WI38 (cell line): ENCODE data around the gene BCL2L12.

ENCODE experiments used
- H3K4me3 ChIP-seq: 2 replicates; pipeline ENCODE4 v1.5.1; 2011; ENCODE audit warnings: low read depth, mild to moderate bottlenecking, control low read depth, low read length
- TF ChIP-seq, protein P1 (sequence below): IDR thresholded peaks from 2 replicates; pipeline ENCODE4 v1.5.1; 2012; ENCODE audit warnings: low read depth, mild to moderate bottlenecking, control low read depth, low read length

The BCL2L12 gene

DNA sequence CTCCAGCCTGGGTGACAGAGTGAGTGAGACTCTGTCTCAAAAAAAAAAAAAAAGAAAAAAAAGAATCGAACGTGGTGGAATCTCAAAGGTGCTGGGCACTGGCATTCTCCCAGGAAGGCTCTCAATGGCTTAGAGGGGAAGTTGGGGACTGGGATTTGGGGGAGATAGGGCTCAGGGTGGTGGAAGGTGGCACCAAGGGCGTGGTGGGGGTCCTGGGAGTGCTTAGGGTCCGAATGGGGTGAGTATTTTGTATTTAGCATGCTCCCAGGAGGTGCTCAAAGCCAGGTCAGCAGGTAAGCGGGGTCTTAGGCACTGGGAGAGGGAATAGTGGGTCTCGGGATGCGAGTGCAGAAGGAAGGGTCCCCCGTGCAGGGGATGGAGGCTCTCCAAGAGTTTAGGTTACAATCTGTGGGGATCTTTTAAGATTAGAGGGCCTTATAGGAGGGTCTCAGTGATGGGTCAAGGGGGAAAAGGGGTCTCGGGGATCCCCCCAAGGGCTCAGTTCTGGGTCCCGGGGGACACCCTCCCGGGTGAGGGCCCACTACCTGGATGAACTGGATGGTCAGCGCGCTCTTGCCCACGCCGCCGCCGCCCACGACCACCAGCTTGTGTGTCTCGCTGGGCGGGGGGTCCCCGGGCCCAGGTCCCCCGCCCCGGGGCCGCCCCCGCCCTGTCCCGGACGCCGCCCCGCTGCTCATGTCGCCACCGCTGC is 26.2 kb upstream of the BCL2L12 start:
- H3K4me3 ChIP-seq, result peak overlapping the region; percentile 81
- TF ChIP-seq, protein P1, sequence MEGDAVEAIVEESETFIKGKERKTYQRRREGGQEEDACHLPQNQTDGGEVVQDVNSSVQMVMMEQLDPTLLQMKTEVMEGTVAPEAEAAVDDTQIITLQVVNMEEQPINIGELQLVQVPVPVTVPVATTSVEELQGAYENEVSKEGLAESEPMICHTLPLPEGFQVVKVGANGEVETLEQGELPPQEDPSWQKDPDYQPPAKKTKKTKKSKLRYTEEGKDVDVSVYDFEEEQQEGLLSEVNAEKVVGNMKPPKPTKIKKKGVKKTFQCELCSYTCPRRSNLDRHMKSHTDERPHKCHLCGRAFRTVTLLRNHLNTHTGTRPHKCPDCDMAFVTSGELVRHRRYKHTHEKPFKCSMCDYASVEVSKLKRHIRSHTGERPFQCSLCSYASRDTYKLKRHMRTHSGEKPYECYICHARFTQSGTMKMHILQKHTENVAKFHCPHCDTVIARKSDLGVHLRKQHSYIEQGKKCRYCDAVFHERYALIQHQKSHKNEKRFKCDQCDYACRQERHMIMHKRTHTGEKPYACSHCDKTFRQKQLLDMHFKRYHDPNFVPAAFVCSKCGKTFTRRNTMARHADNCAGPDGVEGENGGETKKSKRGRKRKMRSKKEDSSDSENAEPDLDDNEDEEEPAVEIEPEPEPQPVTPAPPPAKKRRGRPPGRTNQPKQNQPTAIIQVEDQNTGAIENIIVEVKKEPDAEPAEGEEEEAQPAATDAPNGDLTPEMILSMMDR, result no peak

DNA sequence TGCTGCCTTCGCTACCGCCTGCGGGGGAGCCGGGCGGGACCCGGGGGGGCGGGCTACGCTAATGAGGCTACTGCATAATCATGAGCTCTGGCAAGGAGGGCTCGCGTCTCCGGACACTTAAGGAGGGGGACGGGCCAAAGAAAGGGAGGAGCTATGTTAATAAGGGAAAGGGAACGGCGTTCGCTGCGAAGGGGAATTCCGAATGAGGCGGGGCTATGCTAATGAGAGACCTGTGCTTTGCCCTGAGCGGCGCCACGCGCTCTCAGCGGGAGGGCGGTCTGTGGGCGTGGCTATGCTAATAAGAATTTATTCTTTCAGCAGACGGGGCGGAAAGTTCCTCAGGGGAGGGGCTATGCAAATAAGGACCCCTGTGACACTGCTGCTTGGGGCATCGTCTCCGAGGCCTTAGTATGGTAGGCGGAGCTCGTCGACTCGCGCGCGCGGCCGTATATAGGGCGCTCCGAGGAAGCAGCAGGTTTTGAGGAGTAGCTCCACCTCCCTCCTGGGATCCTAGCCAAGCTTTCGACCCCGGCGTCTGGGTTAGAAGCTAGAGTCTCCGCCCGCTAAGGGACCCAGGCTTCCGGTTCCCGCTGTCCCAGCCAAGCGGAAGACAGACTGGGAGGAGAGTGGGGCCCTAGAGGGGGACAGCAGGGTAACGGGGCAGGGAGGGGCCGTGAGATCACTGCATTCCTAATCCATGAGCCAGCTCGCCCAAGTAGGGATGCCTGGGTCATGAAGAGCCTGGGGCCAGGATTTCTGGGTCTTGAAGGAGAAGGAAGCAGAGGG is 25.4 kb upstream of the BCL2L12 start, which contains the start of gene RRAS:
TSS of gene RRAS (minus strand) at position 31 of the 786 bp plus-strand sequence. CDS start 45 bp downstream, outside the sequence.
- TF ChIP-seq, protein P1, result no peak
- H3K4me3 ChIP-seq, result peak within 1 kb of the TSS; percentile 81

DNA sequence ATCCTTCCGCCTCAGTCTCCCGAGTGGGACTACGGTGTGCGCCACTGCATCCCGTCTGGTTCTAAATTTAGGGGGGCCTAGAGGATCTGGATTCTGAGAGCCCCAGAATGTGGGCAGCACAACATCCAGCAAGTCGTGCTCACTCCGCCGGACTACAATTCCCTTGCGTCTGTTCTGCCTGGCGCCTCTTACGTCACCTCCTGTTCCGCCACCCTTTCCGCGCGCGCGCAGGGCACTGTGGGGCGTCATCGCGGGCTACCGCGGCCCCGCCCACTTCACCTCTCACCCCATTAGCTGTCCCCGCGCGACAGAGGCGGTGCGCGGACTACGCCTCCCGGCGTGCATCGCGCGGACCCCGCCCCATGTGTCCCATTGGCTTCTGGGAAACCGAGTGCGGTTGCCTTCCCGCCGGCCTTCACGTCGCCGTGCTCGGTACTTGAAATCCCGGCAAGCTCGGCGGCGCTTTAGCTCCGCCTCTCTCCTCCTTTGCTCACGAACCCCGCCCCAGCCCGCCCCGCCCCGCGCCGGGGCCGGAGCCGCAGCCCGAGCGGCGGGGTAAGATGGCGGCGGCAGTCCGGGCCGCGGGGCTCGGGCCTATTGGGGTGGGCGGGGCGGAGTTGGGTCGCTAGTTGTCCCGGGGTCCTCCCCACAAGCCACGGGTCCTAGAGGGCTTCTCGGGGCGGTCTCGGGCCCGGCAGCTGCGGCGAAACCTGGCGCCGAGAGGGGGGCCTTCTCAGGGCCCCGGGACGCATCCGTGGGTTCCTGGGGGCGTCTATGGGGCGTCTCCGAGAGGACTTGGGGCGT is 23.8 kb upstream of the BCL2L12 start, which contains the start of gene SCAF1:
TSS of gene SCAF1 (plus strand) at position 522 of the 804 bp plus-strand sequence. CDS start 2,818 bp downstream, outside the sequence.
- TF ChIP-seq, protein P1, result no peak
- peak within 1 kb of the TSS; percentile 69 for H3K4me3 ChIP-seq

DNA sequence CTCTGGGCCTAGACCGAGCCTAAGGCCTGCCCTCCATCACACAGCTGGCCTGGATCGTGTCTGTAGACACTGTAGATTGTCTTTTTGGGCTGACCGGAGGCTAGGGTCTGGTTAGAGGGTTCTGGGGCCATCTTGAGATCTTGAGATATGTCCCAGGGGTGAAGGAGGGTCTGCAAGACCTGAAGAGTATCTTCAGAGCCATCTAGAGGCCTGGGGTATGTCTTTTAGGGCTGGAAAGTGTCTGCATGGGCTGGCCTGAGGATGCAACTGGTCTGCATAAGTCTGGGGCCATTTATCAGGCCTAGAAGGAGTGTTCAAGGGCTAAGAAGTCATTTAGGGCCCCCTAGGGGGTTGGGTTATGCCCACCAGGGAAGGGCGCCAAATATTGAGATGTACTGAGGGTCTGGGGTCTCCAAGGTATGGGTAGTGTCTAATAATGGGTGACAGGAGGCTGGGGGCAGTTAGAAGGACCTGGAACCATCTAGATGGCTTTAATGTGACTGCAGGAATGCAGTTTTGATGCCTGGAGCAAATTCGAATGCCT is 23.2 kb upstream of the BCL2L12 start:
- TF ChIP-seq, protein P1, result no peak
- H3K4me3 ChIP-seq, result peak overlapping the region; percentile 69

DNA sequence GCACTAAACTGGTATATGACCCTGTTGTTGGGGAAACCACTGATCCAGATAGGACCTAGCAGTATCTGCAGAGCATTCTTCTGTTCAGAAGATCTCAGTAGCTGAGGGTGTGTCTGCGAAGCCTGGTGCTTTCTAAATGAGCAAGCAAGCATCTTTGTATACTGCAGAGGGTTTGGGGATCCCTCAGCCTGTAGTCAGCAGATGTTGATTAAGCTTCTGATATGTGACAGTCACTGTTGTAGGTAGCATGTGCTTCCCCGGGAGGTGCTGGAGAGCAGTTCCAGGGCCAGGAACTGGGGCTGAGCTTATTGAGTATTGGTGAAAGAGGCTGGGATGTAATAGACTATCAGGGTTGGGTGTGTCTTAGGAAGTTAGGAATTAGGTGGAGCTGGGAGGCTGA is 22.3 kb upstream of the BCL2L12 start:
- TF ChIP-seq, protein P1, result no peak
- H3K4me3 ChIP-seq, result peak overlapping the region; percentile 69

DNA sequence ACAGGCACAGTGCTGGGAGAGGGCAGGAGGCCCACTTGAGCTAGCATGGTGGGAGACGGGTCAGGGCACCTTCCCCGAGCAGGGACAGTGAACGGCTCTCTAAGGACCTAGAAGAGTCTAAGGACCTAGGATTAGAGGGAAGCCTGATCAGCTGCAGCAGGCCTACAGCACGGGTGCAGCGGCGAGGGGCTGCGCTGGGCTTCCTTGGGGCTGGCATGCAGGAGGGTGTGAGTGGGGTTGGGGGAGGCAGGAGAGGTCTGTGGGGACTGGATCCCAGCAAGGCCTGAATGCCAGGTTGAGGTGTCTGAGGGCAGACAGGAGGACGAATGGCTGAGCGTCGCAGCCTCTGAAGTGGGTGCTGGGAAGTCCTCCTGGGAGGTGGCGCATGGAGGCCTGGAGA is 20.1 kb upstream of the BCL2L12 start:
- no peak overlapping the region for H3K4me3 ChIP-seq
- TF ChIP-seq, protein P1, result no peak
